Muscle layer of duodenum (tissue), 2 donors: ENCODE measurements around the gene COL3A1.

Experiments
- H3K27ac ChIP-seq: one replicate; pipeline ENCODE4 v1.7.0; 2013; ENCODE audit warnings: mild to moderate bottlenecking, low read length
- H3K27me3 ChIP-seq: one replicate; pipeline ENCODE4 v1.7.0; 2013; ENCODE audit warnings: low read depth, mild to moderate bottlenecking, control low read depth, low read length
- H3K36me3 ChIP-seq, 2 donors: one replicate each; pipeline ENCODE4 v1.7.0; 2013; ENCODE audit warnings: low read length in 2 of 2, control low read depth in 1 of 2, mild to moderate bottlenecking in 1 of 2; ENCODE audit not compliant: insufficient read depth in 2 of 2, control insufficient read depth in 1 of 2
- H3K4me1 ChIP-seq, 2 donors: one replicate each; pipeline ENCODE4 v1.7.0; 2013; ENCODE audit warnings: low read length in 2 of 2, mild to moderate bottlenecking in 2 of 2, control low read depth in 1 of 2, moderate library complexity in 1 of 2; ENCODE audit not compliant: insufficient read depth in 2 of 2, control insufficient read depth in 1 of 2
- H3K4me3 ChIP-seq, 2 donors: one replicate each; pipeline ENCODE4 v1.7.0; 2013; ENCODE audit warnings: low read length in 2 of 2, low read depth in 1 of 2, mild to moderate bottlenecking in 1 of 2
- H3K9me3 ChIP-seq, 2 donors: one replicate each; pipeline ENCODE4 v1.7.0; 2013; ENCODE audit warnings: low read length in 2 of 2, control low read depth in 1 of 2, mild to moderate bottlenecking in 1 of 2; ENCODE audit not compliant: control insufficient read depth in 1 of 2
- donor health status: healthy.

The COL3A1 gene

GRCh38 chr2:188963741-188964140 is 10.4 kb upstream of the COL3A1 start:
- Histone ChIP-seq H3K4me3 (no peak overlapping the region), H3K27me3 (no peaks in the 10 kb centered on the region), H3K9me3 (no peaks in the 10 kb centered on the region), H3K36me3 (no peaks in the 10 kb centered on the region), H3K4me1 (peaks cover 0 to 3% of the 10 kb centered on the region in 2 donors), H3K27ac (no peak overlapping the region)

- H3K9me3 ChIP-seq, result no peaks in the 10 kb centered on the region
- no peak overlapping the region for H3K27ac ChIP-seq
- H3K27me3 ChIP-seq, result no peaks in the 10 kb centered on the region
- H3K36me3 ChIP-seq, result no peaks in the 10 kb centered on the region
- peaks cover 0 to 4% of the 10 kb centered on the region in 2 donors for H3K4me1 ChIP-seq
- no peak overlapping the region for H3K4me3 ChIP-seq
Measured at GRCh38 chr2:188964976-188965546, 9.1 kb upstream of the COL3A1 start.

GRCh38 chr2:188965563-188965962 is 8.6 kb upstream of the COL3A1 start:
- H3K36me3 ChIP-seq, result no peaks in the 10 kb centered on the region
- H3K4me1 ChIP-seq, result peaks cover 0 to 7% of the 10 kb centered on the region in 2 donors
- H3K9me3 ChIP-seq, result no peaks in the 10 kb centered on the region
- H3K27me3 ChIP-seq, result no peaks in the 10 kb centered on the region
- no peak overlapping the region for H3K27ac ChIP-seq
- no peak overlapping the region for H3K4me3 ChIP-seq

GRCh38 chr2:188966079-188966571 is 8.0 kb upstream of the COL3A1 start:
- peak overlapping the region; percentile 3 for H3K27ac ChIP-seq
- no peak overlapping the region for H3K4me3 ChIP-seq

GRCh38 chr2:188966728-188967440 is 7.3 kb upstream of the COL3A1 start:
- H3K9me3 ChIP-seq, result no peaks in the 10 kb centered on the region
- no peaks in the 10 kb centered on the region for H3K27me3 ChIP-seq
- peaks cover 0 to 12% of the 10 kb centered on the region in 2 donors for H3K4me1 ChIP-seq
- H3K36me3 ChIP-seq, result no peaks in the 10 kb centered on the region
- H3K27ac ChIP-seq, result peak overlapping the region; percentile 3
- H3K4me3 ChIP-seq, result no peak overlapping the region

More at GRCh38 chr2:188966079-188966571, 8.0 kb upstream of the COL3A1 start:
- Histone ChIP-seq H3K9me3 (no peaks in the 10 kb centered on the region), H3K27me3 (no peaks in the 10 kb centered on the region), H3K4me1 (peaks cover 0 to 7% of the 10 kb centered on the region in 2 donors), H3K36me3 (no peaks in the 10 kb centered on the region)

- H3K36me3 ChIP-seq, result no peaks in the 10 kb centered on the region
- H3K9me3 ChIP-seq, result no peaks in the 10 kb centered on the region
- H3K4me1 ChIP-seq, result peaks cover 0 to 17% of the 10 kb centered on the region in 2 donors
- H3K27ac ChIP-seq, result no peak overlapping the region
- H3K4me3 ChIP-seq, result no peak overlapping the region
- no peaks in the 10 kb centered on the region for H3K27me3 ChIP-seq
Measured at GRCh38 chr2:188969236-188969635, 4.9 kb upstream of the COL3A1 start.

GRCh38 chr2:188969651-188970050 is 4.5 kb upstream of the COL3A1 start:
- Histone ChIP-seq H3K36me3 (peaks cover 0 to 3% of the 10 kb centered on the region in 2 donors), H3K4me3 (no peak overlapping the region), H3K27me3 (no peaks in the 10 kb centered on the region), H3K4me1 (peaks cover 0 to 17% of the 10 kb centered on the region in 2 donors), H3K9me3 (no peaks in the 10 kb centered on the region), H3K27ac (peak overlapping the region; percentile 25)

- Histone ChIP-seq H3K4me3 (no peak overlapping the region), H3K4me1 (peaks cover 0 to 15% of the 10 kb centered on the region in 2 donors), H3K27ac (peak overlapping the region; percentile 25), H3K27me3 (no peaks in the 10 kb centered on the region), H3K9me3 (no peaks in the 10 kb centered on the region), H3K36me3 (peaks cover 0 to 7% of the 10 kb centered on the region in 2 donors)
Measured at GRCh38 chr2:188970211-188970610, 4.0 kb upstream of the COL3A1 start.

GRCh38 chr2:188971432-188971861 is 2.7 kb upstream of the COL3A1 start:
- no peaks in the 10 kb centered on the region for H3K9me3 ChIP-seq
- peaks cover 0 to 17% of the 10 kb centered on the region in 2 donors for H3K36me3 ChIP-seq
- no peaks in the 10 kb centered on the region for H3K27me3 ChIP-seq
- peaks cover 0 to 15% of the 10 kb centered on the region in 2 donors for H3K4me1 ChIP-seq
- peak overlapping the region; percentile 34 for H3K27ac ChIP-seq
- H3K4me3 ChIP-seq, result peak overlapping the region; percentile 0 to 9

- Histone ChIP-seq H3K9me3 (no peaks in the 10 kb centered on the region), H3K4me1 (peaks cover 0 to 15% of the 10 kb centered on the region in 2 donors), H3K36me3 (peaks cover 0 to 36% of the 10 kb centered on the region in 2 donors), H3K27me3 (no peaks in the 10 kb centered on the region), H3K27ac (peak overlapping the region; percentile 94), H3K4me3 (peak overlapping the region; percentile 86 to 92)
Measured at GRCh38 chr2:188973641-188974040, 532 bp upstream of the COL3A1 start.

GRCh38 chr2:188975497-188976102 is 1.4 kb downstream of the COL3A1 start:
- no peaks in the 10 kb centered on the region for H3K27me3 ChIP-seq
- H3K27ac ChIP-seq, result peak overlapping the region; percentile 94
- H3K4me1 ChIP-seq, result peaks cover 0 to 11% of the 10 kb centered on the region in 2 donors
- H3K36me3 ChIP-seq, result peaks cover 0 to 47% of the 10 kb centered on the region in 2 donors
- H3K4me3 ChIP-seq, result peak overlapping the region; percentile 86 to 92
- H3K9me3 ChIP-seq, result no peaks in the 10 kb centered on the region
